Hepatocyte (in vitro differentiated cells): ENCODE measurements around the gene ATP2C2. TPM values are rescaled to one million over a fixed set of nuclear protein-coding genes. Genes with fewer than 3 reads are reported as not detected.

ENCODE experiments used
- DNase-seq: peaks from one replicate; pipeline ENCODE4 v3.0.0-alpha.2; 2016; ENCODE audit warnings: low spot score
- H2AFZ ChIP-seq: fragments of 200-600 bp; sonication (generic); 2 replicates; pipeline ENCODE4 v1.6.0; 2016; ENCODE audit warnings: antibody characterized with exemption, mild to moderate bottlenecking
- H3K27ac ChIP-seq: fragments of 200-600 bp; sonication (generic); 2 replicates; pipeline ENCODE4 v1.5.1; 2016; ENCODE audit warnings: mild to moderate bottlenecking
- H3K27me3 ChIP-seq: fragments of 200-600 bp; sonication (generic); 2 replicates; pipeline ENCODE4 v1.6.1; 2016
- H3K36me3 ChIP-seq: fragments of 200-600 bp; sonication (generic); replicated peaks from 2 replicates; pipeline ENCODE4 v1.5.1; 2016; ENCODE audit warnings: low read depth; ENCODE audit not compliant: insufficient read depth
- H3K4me1 ChIP-seq: fragments of 200-600 bp; sonication (generic); 2 replicates; pipeline ENCODE4 v1.5.1; 2016; ENCODE audit warnings: mild to moderate bottlenecking, moderate library complexity; ENCODE audit not compliant: insufficient read depth
- H3K4me2 ChIP-seq: fragments of 200-600 bp; sonication (generic); 2 replicates; pipeline ENCODE4 v1.6.0; 2016
- H3K4me3 ChIP-seq: fragments of 200-600 bp; sonication (generic); 2 replicates; pipeline ENCODE4 v1.5.1; 2016; ENCODE audit warnings: mild to moderate bottlenecking
- H3K79me2 ChIP-seq: fragments of 200-600 bp; sonication (generic); 2 replicates; pipeline ENCODE4 v1.6.0; 2017; ENCODE audit warnings: mild to moderate bottlenecking
- H3K9me2 ChIP-seq: fragments of 200-600 bp; sonication (generic); replicated peaks from 2 replicates; pipeline ENCODE4 v1.6.0; 2017; ENCODE audit warnings: mild to moderate bottlenecking; ENCODE audit not compliant: insufficient read depth
- H3K9me3 ChIP-seq: fragments of 200-600 bp; sonication (generic); 2 replicates; pipeline ENCODE4 v1.5.1; 2016; ENCODE audit warnings: low read depth, mild to moderate bottlenecking
- H4K20me1 ChIP-seq: fragments of 200-600 bp; sonication (generic); 2 replicates; pipeline ENCODE4 v1.6.0; 2016; ENCODE audit warnings: mild to moderate bottlenecking; ENCODE audit not compliant: insufficient read depth, poor library complexity, severe bottlenecking
- EZH2 ChIP-seq: fragments of 200-600 bp; sonication (generic); IDR thresholded peaks from 2 replicates; pipeline ENCODE4 v1.6.1; 2016; ENCODE audit warnings: antibody characterized with exemption, mild to moderate bottlenecking, borderline replicate concordance
- EZH2phosphoT487 ChIP-seq: fragments of 200-600 bp; sonication (generic); IDR thresholded peaks from one replicate; pipeline ENCODE4 v1.6.1; 2018; ENCODE audit warnings: antibody characterized with exemption, mild to moderate bottlenecking, low read depth, moderate library complexity; ENCODE audit not compliant: unreplicated experiment, severe bottlenecking
- WGBS: methylation state at CpG from one replicate; pipeline ENCODE4 v1.1.6; 2016; ENCODE audit warnings: low lambda C conversion rate; ENCODE audit errors: missing lambda C conversion rate; 5-methylcytosine and 5-hydroxymethylcytosine counted together
- polyA plus RNA-seq: library from polyadenylated mRNA; unstranded; fragments of >200 nt; fragmentation: Nextera tagmentation; extraction: Ambion mirVana; gene quantifications from 2 replicates; pipeline ENCODE4 v1.2.1, GENCODE V29; 2016
- total RNA-seq: library from RNA; depleted of rRNA; stranded (reverse); fragments of >200 nt; gene quantifications from 2 replicates; pipeline ENCODE4 v1.2.3, GENCODE V29; 2014
- TF ChIP-seq, protein P1 (sequence below): fragments of 200-600 bp; sonication (generic); IDR thresholded peaks from 2 replicates; pipeline ENCODE4 v1.5.1; 2016; ENCODE audit warnings: antibody characterized with exemption, mild to moderate bottlenecking; ENCODE audit not compliant: poor library complexity

The ATP2C2 gene
- total and polyA plus RNA-seq, 2 experiments from 2014 or later: 6.0 to 6.8 TPM

DNA sequence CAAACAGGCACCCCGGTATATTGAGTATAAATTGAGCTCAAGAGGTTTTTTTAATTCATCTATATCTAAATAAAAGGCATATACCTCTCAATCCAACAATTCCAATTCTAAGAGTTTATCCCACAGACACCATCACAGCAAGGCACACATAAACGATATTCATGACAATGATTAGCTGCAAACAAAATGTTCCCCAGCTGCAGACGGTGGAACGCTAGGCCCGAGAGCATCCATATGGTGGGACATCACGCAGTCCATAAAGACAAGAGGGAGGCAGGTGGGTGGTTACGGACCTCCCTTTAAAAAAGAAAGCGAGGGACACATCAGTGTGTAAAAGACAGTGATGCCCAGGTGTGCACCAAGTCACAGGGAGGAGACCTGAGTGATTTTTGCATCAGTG is 108.1 kb downstream of the ATP2C2 start:
- Histone ChIP-seq H3K4me3 (no peak overlapping the region), H3K4me2 (no peak overlapping the region), H3K27me3 (no peaks in the 10 kb centered on the region), H4K20me1 (no peaks in the 10 kb centered on the region), H3K9me2 (no peaks in the 10 kb centered on the region), H2AFZ (no peak overlapping the region), H3K9me3 (no peaks in the 10 kb centered on the region), H3K79me2 (no peaks in the 10 kb centered on the region), H3K27ac (no peak overlapping the region), H3K4me1 (no peaks in the 10 kb centered on the region), H3K36me3 (no peaks in the 10 kb centered on the region)
- WGBS: 96% methylated on average over 8 of the region's 8 CpGs
- no peak for TF ChIP-seq EZH2phosphoT487
- TF ChIP-seq, protein P1, sequence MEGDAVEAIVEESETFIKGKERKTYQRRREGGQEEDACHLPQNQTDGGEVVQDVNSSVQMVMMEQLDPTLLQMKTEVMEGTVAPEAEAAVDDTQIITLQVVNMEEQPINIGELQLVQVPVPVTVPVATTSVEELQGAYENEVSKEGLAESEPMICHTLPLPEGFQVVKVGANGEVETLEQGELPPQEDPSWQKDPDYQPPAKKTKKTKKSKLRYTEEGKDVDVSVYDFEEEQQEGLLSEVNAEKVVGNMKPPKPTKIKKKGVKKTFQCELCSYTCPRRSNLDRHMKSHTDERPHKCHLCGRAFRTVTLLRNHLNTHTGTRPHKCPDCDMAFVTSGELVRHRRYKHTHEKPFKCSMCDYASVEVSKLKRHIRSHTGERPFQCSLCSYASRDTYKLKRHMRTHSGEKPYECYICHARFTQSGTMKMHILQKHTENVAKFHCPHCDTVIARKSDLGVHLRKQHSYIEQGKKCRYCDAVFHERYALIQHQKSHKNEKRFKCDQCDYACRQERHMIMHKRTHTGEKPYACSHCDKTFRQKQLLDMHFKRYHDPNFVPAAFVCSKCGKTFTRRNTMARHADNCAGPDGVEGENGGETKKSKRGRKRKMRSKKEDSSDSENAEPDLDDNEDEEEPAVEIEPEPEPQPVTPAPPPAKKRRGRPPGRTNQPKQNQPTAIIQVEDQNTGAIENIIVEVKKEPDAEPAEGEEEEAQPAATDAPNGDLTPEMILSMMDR: no peak
- no peak for TF ChIP-seq EZH2
- no peak for DNase-seq

DNA sequence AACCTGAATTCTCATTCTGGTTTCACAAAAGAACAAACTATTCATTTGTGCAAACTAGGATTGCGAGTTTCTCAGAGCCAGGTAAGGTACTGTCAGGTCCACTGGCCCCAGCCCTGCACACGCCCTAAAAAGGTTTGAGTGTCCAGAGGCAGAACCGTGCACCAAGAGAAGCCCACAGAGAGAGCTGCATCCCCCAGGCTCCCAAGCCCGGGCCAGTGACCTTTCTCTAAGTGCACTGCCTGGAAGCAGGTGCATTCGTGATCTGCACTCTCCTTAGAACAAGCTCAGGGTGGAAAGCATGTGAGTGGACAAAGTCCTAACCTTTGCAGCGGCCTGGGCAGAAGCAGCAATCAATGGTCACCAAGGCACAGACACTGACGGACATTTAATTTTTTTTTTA is 109.3 kb downstream of the ATP2C2 start:
- 84% methylated on average over 7 of the region's 7 CpGs for WGBS
- H3K4me1 ChIP-seq: no peaks in the 10 kb centered on the region
- no peaks in the 10 kb centered on the region for H3K9me3 ChIP-seq
- H3K27me3 ChIP-seq: no peaks in the 10 kb centered on the region
- H3K4me3 ChIP-seq: no peak overlapping the region
- no peak overlapping the region for H3K27ac ChIP-seq
- H3K4me2 ChIP-seq: no peak overlapping the region
- H2AFZ ChIP-seq: no peak overlapping the region
- no peaks in the 10 kb centered on the region for H3K9me2 ChIP-seq
- no peaks in the 10 kb centered on the region for H3K36me3 ChIP-seq
- TF ChIP-seq EZH2phosphoT487 (no peak), EZH2 (no peak)
- TF ChIP-seq, protein P1: no peak
- DNase-seq: no peak
- H3K79me2 ChIP-seq: no peaks in the 10 kb centered on the region
- no peaks in the 10 kb centered on the region for H4K20me1 ChIP-seq

DNA sequence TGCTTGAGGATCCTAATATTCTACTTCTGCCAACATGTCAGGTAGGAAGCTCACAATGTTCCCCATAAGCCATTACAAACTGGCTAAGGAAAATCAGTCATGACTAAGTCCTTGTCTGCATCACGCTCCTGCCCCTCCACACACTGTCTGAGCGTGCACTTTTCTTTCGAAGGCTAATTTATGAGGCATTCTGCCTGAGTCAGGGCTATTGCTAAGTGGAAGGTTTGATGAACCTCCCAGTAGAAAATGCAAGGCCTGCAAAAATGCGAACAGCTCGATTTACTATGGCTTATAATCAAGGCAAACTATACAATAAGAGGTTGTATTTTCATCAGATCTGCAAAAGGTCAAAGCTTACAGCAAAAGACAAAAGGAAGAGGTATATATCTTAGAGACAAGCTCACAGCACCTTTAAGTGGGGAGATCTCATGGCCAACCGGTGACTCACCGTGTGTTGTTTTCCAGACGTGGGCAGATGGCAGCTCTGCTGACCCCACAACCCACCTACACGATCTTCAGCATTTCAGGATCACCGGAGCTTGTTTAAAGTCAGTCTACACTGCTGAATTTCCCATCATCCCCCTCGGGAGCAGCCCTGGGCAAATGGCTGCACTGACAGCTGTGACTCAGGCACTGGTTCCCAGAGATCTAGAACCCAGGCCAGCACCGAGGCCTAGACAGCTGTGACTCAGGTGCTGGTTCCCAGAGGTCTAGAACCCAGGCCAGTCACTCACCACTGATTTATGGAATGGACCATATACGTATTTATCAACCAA is 110.0 kb downstream of the ATP2C2 start:
- no peaks in the 10 kb centered on the region for H3K9me2 ChIP-seq
- WGBS: 82% methylated on average over 13 of the region's 13 CpGs
- peak; percentile 3 for DNase-seq

More for the DNA sequence above, 110.0 kb downstream of the ATP2C2 start:
- no peaks in the 10 kb centered on the region for H4K20me1 ChIP-seq
- H3K27me3 ChIP-seq: no peaks in the 10 kb centered on the region
- TF ChIP-seq EZH2 (no peak), EZH2phosphoT487 (no peak)
- TF ChIP-seq, protein P1: no peak
- H3K4me2 ChIP-seq: no peak overlapping the region
- H3K27ac ChIP-seq: no peak overlapping the region
- no peaks in the 10 kb centered on the region for H3K79me2 ChIP-seq
- no peak overlapping the region for H3K4me3 ChIP-seq
- H3K9me3 ChIP-seq: no peaks in the 10 kb centered on the region
- H3K4me1 ChIP-seq: no peaks in the 10 kb centered on the region
- H2AFZ ChIP-seq: no peak overlapping the region
- no peaks in the 10 kb centered on the region for H3K36me3 ChIP-seq
